M059J (cell line): ENCODE data around the gene ABCC10. TPM values are rescaled to one million over a fixed set of nuclear protein-coding genes. Genes with fewer than 3 reads are reported as not detected.
"Not testable (repeated sequence)": the region's sequence is repeated elsewhere in the genome, so short reads cannot be mapped to it uniquely, and the experiment has no call there.

Experiments used
- DNase-seq: peaks from one replicate; pipeline ENCODE4 v3.0.0-alpha.2; 2012; ENCODE audit warnings: low read depth
- total RNA-seq: library from RNA; depleted of rRNA; stranded (reverse); fragments of >200 nt; shearing (Covaris generic); gene quantifications from 2 replicates; pipeline ENCODE4 v1.2.3, GENCODE V29; 2014; rRNA removed

ABCC10 gene
- total RNA-seq = 11.7 and 16.5 TPM in 2 replicates

- DNase-seq = peak; percentile 96
These were observed at the start of gene ABCC10 for GRCh38 chr6:43427406-43428111. Gene ABCC10, plus strand, starts transcription at chr6:43427541. Its CDS starts 438 bp downstream, at chr6:43427979.

GRCh38 chr6:43377710-43378229 lies 49.6 kb upstream of the ABCC10 start:
- no peak for DNase-seq

- DNase-seq = no peak
These were observed 48.7 kb upstream of the ABCC10 start for GRCh38 chr6:43378631-43379030.

- DNase-seq = not testable (repeated sequence)
These were observed 46.5 kb upstream of the ABCC10 start for GRCh38 chr6:43380858-43381257.

- DNase-seq = peak; percentile 63
These were observed 44.2 kb upstream of the ABCC10 start for GRCh38 chr6:43383021-43383667.

GRCh38 chr6:43386492-43386891 lies 40.8 kb upstream of the ABCC10 start:
- peak; percentile 33 for DNase-seq

- DNase-seq = no peak
These were observed 37.5 kb upstream of the ABCC10 start for GRCh38 chr6:43389730-43390295.

- DNase-seq = not testable (repeated sequence)
These were observed 36.4 kb upstream of the ABCC10 start for GRCh38 chr6:43390753-43391439.

GRCh38 chr6:43391440-43392031 lies 35.8 kb upstream of the ABCC10 start:
- DNase-seq = peak; percentile 29

GRCh38 chr6:43393133-43393532 lies 34.2 kb upstream of the ABCC10 start:
- DNase-seq = not testable (repeated sequence)

GRCh38 chr6:43393602-43394001 lies 33.7 kb upstream of the ABCC10 start:
- DNase-seq = no peak

- no peak for DNase-seq
These were observed 32.4 kb upstream of the ABCC10 start for GRCh38 chr6:43394982-43395381.

GRCh38 chr6:43395776-43396175 lies 31.6 kb upstream of the ABCC10 start:
- DNase-seq = no peak

GRCh38 chr6:43396408-43397149 lies 30.8 kb upstream of the ABCC10 start:
- DNase-seq = no peak

- no peak for DNase-seq
These were observed 27.3 kb upstream of the ABCC10 start for GRCh38 chr6:43399932-43400487.

GRCh38 chr6:43401730-43402129 lies 25.6 kb upstream of the ABCC10 start:
- no peak for DNase-seq

- peak; percentile 17 for DNase-seq
These were observed 24.5 kb upstream of the ABCC10 start for GRCh38 chr6:43402820-43403219.

GRCh38 chr6:43405354-43405753 lies 22.0 kb upstream of the ABCC10 start:
- DNase-seq = peak; percentile 55

- DNase-seq = no peak
These were observed 20.0 kb upstream of the ABCC10 start for GRCh38 chr6:43407296-43407695.

GRCh38 chr6:43408259-43408658 lies 19.1 kb upstream of the ABCC10 start:
- no peak for DNase-seq

- DNase-seq = not testable (repeated sequence)
These were observed 16.6 kb upstream of the ABCC10 start for GRCh38 chr6:43410776-43411175.
